ENCODE data around the gene RASGRF2. TPM values are rescaled to one million over a fixed set of nuclear protein-coding genes. Genes with fewer than 3 reads are reported as not detected.

RASGRF2 gene
- total RNA-seq, 4 donors from 2014 or later: 1.0 to 5.3 (median 1.8) TPM

GRCh38 chr5:81147011-81147885, 187.1 kb downstream of the RASGRF2 start:
- intact Hi-C loops (cut with DNase I; ENCODE audit: low total_unique reads): no loop called here
- WGBS, 2 donors: 60 to 75% methylated on average over 6 of the region's 6 CpGs
- no peak overlapping the region for H3K4me3 ChIP-seq (ENCODE audit: low read depth, poor library complexity, severe bottlenecking)
- no peak for TF ChIP-seq POLR2A (IDR thresholded peaks at IDR 0.05)
- TF ChIP-seq, protein P1, sequence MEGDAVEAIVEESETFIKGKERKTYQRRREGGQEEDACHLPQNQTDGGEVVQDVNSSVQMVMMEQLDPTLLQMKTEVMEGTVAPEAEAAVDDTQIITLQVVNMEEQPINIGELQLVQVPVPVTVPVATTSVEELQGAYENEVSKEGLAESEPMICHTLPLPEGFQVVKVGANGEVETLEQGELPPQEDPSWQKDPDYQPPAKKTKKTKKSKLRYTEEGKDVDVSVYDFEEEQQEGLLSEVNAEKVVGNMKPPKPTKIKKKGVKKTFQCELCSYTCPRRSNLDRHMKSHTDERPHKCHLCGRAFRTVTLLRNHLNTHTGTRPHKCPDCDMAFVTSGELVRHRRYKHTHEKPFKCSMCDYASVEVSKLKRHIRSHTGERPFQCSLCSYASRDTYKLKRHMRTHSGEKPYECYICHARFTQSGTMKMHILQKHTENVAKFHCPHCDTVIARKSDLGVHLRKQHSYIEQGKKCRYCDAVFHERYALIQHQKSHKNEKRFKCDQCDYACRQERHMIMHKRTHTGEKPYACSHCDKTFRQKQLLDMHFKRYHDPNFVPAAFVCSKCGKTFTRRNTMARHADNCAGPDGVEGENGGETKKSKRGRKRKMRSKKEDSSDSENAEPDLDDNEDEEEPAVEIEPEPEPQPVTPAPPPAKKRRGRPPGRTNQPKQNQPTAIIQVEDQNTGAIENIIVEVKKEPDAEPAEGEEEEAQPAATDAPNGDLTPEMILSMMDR (IDR thresholded peaks at IDR 0.05): no peak
- no peak for DNase-seq (ENCODE audit: low spot score in 2 of 2)

- intact Hi-C loops (cut with DNase I; ENCODE audit: low total_unique reads): no loop called here
- TF ChIP-seq POLR2A (IDR thresholded peaks at IDR 0.05): no peak
- TF ChIP-seq, protein P1 (IDR thresholded peaks at IDR 0.05): no peak
- WGBS, 2 donors: 40 to 43% methylated on average over 7 of the region's 7 CpGs
- no peak for DNase-seq (ENCODE audit: low spot score in 2 of 2)
- H3K4me3 ChIP-seq (ENCODE audit: low read depth, poor library complexity, severe bottlenecking): no peak overlapping the region
Observed at GRCh38 chr5:81147886-81148571, 187.9 kb downstream of the RASGRF2 start.

GRCh38 chr5:81151546-81151945, 191.4 kb downstream of the RASGRF2 start:
- DNase-seq (ENCODE audit: low spot score in 2 of 2): no peak

DNA sequence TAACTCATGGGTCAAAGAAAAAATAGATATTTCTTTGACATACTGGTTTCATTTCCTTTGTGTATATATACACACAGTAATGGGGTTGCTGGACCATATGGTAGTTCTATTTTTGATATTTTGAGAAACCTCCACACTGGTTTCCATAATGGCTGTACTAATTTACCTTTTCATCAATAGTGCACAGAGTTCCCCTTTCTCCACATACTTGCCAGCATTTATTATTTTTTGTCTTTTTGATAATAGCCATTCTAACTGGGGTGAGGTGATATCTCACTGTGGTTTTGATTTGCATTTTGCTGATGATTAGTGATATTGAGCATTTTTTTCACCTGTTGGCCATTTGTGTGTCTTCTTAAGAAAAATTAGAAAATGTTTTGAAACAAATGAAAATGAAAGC, 194.6 kb downstream of the RASGRF2 start:
- no peak overlapping the region for H3K4me3 ChIP-seq (ENCODE audit: low read depth, poor library complexity, severe bottlenecking)
- TF ChIP-seq, protein P1 (IDR thresholded peaks at IDR 0.05): no peak
- TF ChIP-seq POLR2A (IDR thresholded peaks at IDR 0.05): no peak
- no peak for DNase-seq (ENCODE audit: low spot score in 2 of 2)
- intact Hi-C loops (cut with DNase I; ENCODE audit: low total_unique reads): no loop called here

More at GRCh38 chr5:81151546-81151945, 191.4 kb downstream of the RASGRF2 start:
- WGBS, 2 donors: 77 to 79% methylated on average over 1 of the region's 1 CpG
- no peak overlapping the region for H3K4me3 ChIP-seq (ENCODE audit: low read depth, poor library complexity, severe bottlenecking)
- intact Hi-C loops (cut with DNase I; ENCODE audit: low total_unique reads): no loop called here
- TF ChIP-seq POLR2A (IDR thresholded peaks at IDR 0.05): no peak
- TF ChIP-seq, protein P1 (IDR thresholded peaks at IDR 0.05): no peak

DNA sequence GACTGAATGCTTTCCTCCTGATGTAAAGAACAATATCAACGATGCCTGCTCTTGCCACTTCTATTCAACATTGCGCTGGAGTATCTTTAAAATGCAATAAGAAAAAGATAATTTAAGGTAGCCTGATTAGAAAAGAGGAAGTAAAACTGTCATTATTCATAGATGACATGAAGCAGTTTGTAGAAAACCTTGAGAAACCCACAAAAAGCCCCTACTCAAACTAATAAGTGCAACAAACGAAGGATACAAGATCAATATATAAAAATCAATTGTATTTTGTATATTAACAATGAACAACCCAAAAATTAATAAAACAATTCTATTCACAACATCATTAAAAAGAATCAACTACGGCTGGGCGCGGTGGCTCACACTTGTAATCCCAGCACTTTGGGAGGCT, 196.6 kb downstream of the RASGRF2 start:
- no peak overlapping the region for H3K4me3 ChIP-seq (ENCODE audit: low read depth, poor library complexity, severe bottlenecking)
- no peak for DNase-seq (ENCODE audit: low spot score in 2 of 2)
- intact Hi-C loops (cut with DNase I; ENCODE audit: low total_unique reads): no loop called here
- TF ChIP-seq, protein P1 (IDR thresholded peaks at IDR 0.05): no peak
- TF ChIP-seq POLR2A (IDR thresholded peaks at IDR 0.05): no peak
- 90 to 95% methylated on average over 6 of the region's 6 CpGs for WGBS, 2 donors
